Loucy (cell line): ENCODE measurements around the gene TOPAZ1.

Experiments used
- EZH2phosphoT487 ChIP-seq: fragments of 200-600 bp; IDR thresholded peaks from 2 replicates; pipeline ENCODE4 v1.6.1; 2018; ENCODE audit warnings: antibody characterized with exemption, mild to moderate bottlenecking, moderate library complexity, borderline replicate concordance
- TF ChIP-seq, protein P1 (sequence below): fragments of 200-600 bp; sonication (generic); conservative IDR thresholded peaks from 2 replicates; pipeline ENCODE4 v1.5.1; 2014; ENCODE audit warnings: mild to moderate bottlenecking, antibody characterized with exemption, low read length

DNA sequence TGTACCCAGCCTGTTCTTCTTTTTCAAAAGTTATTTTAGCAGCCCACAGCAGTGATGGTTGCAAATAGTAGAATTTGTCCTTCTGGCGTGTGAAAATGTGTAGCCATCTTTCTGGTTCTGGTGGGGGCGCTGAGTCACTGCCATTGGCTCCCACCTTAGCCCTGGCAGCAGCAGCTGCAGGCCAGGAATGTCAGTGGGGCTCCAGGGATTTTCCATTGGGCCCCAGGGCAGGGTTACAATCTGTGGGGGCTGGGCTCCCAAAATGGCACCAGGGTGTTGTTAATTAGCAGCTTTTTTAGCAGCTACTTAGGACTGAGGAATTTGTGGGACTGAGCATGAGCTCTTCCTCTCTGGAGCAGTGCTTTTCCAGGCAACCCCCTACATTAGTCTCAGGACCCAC, 38.9 kb downstream of the TOPAZ1 start:
- TF ChIP-seq, protein P1, sequence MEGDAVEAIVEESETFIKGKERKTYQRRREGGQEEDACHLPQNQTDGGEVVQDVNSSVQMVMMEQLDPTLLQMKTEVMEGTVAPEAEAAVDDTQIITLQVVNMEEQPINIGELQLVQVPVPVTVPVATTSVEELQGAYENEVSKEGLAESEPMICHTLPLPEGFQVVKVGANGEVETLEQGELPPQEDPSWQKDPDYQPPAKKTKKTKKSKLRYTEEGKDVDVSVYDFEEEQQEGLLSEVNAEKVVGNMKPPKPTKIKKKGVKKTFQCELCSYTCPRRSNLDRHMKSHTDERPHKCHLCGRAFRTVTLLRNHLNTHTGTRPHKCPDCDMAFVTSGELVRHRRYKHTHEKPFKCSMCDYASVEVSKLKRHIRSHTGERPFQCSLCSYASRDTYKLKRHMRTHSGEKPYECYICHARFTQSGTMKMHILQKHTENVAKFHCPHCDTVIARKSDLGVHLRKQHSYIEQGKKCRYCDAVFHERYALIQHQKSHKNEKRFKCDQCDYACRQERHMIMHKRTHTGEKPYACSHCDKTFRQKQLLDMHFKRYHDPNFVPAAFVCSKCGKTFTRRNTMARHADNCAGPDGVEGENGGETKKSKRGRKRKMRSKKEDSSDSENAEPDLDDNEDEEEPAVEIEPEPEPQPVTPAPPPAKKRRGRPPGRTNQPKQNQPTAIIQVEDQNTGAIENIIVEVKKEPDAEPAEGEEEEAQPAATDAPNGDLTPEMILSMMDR = no peak
- TF ChIP-seq EZH2phosphoT487 = no peak
